HG02852 (cell line): ENCODE results near the gene RASL12.
"Not testable (repeated sequence)": the region's sequence is repeated elsewhere in the genome, so short reads cannot be mapped to it uniquely, and the experiment has no call there.

ENCODE experiments used
- ATAC-seq: cut with Tn5 transposase; IDR thresholded peaks from one replicate; pipeline ENCODE4 v1.9.1; 2021; ENCODE audit warnings: mild to moderate bottlenecking, moderate library complexity; ENCODE audit not compliant: unreplicated experiment

RASL12 gene

DNA sequence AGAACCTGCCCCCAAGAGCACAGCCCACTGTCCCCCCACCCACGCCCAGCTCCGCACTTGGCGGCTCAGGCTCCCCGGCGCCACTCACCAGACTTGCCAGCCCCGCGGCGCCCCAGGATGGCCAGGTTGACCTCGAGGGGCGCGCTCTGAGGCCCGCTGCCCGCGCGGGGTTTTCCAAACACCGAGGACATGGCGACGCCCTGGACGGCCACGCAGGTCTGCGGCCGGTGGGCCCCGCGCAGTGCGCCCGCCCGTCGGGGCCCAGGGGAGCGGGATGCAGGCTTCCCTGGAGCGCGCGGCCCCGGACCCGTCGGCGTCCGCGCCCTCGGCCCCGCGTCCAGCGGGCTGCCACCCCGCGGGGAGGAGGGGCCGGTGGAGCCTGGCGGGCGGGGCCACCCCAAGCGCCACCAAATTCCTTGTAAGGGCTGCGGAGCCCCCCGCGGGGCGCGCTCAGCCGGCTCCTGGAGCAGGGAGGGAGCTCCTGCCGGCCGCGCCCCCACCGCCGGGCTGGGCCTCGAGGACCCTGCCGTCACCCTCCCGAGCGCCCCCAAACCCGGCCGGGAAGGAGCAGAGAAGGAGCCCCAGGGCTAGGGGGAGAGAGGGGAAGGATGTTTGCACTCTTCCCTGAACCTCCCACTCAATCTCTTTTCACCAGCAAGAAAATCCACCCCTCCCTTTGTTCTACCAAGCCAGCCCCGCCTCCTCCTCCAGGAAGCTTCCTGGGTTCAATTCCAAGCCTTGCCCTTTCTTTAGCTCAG is at the start of gene RASL12:
Gene RASL12, minus strand, starts transcription at position 347 of the 758 bp plus-strand sequence. Its CDS starts 156 bp downstream, at position 191.
- ATAC-seq = no peak

DNA sequence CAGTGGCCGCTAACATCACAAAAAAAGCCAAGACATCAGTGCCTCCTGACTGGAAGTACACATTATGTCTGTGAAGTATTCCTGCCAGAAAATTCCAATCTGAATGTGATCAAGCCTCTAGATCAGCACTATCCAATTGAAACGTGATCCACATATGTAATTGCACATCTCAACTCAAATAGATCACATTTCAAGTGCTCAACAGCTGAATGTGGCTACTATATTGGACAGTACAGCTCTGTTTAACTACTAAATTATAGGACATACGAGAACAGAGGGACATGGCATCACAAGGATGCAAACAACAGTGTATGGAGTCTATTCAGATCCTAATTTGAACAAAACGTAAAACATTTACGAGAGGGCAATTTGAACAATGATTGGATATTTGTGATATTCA is 47.8 kb upstream of the RASL12 start:
- ATAC-seq = no peak

DNA sequence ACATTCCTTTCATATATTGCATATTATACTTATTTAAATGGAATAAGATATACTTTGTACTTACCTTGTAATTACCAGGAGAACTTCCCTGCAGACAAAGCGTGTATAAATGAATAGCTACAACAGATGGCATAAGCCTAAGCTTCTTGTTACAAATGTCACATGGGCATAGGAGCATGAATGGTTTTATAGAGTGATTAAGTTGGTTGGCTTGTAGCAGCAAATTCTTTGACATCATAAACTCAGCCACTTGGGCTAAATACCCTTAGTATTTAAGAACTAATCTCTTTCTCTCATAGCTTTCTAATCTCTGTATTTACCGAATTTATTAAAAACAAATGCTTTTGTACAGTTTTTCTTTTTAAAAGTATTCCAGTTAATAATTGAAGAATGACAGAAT is 47.3 kb upstream of the RASL12 start, which contains the start of gene UBAP1L:
Gene UBAP1L, minus strand, starts transcription at position 115 of the 400 bp plus-strand sequence. CDS start 8,985 bp downstream, outside the sequence.
- no peak for ATAC-seq

DNA sequence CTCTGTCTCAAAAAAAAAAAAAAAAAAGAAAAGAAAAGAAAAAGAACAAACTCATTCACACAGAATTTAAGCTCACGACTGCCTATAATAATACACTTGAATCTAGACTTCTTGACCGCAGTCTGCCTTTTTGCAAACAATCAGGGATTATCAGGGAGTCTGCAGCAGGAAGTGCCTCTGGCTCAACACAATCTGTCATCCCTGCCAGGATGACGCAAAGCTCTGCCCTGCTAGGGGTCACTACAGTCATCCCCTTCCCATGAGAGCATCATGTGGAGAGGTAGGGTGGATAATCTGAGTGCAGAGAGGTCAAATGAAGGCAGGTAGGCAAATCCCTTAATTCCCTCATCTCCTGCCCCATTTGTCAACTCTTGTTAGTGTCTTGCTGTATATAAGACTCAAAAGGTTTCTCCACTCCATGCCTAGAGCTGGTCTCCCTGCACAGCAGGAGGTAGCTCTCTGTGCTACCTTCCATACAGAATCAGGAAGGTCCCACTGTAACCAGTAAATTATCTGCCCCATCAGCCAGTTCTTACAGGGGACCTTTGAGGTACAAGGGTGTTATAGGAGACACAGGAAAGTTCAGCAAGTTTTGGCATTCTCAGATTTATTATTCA is 43.0 kb upstream of the RASL12 start:
- no peak for ATAC-seq

GRCh38 chr15:65106011-65106590 is 38.3 kb upstream of the RASL12 start:
- no peak for ATAC-seq

DNA sequence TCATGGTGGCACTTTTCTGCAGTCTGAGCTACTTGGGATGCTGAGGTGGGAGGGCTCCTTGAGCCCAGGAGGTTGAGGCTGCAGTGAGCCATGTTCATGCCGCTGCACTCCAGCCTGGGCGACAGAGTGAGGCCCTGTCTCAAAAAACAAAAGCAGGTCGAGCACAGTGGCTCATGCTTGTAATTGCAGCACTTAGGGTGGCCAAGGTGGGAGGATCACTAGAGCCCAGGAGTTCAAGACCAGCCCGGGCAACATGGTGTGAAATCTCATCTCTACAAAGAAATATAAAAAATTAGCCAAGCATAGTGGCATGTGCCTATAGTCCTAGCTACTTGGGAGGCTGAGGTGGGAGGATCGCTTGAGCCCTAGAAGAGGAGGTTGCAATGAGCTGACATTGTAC is 37.2 kb upstream of the RASL12 start:
- no peak for ATAC-seq

- no peak for ATAC-seq
Measured at GRCh38 chr15:65102912-65103311, 35.1 kb upstream of the RASL12 start.

GRCh38 chr15:65101891-65102708 is 34.3 kb upstream of the RASL12 start:
- ATAC-seq = no peak

DNA sequence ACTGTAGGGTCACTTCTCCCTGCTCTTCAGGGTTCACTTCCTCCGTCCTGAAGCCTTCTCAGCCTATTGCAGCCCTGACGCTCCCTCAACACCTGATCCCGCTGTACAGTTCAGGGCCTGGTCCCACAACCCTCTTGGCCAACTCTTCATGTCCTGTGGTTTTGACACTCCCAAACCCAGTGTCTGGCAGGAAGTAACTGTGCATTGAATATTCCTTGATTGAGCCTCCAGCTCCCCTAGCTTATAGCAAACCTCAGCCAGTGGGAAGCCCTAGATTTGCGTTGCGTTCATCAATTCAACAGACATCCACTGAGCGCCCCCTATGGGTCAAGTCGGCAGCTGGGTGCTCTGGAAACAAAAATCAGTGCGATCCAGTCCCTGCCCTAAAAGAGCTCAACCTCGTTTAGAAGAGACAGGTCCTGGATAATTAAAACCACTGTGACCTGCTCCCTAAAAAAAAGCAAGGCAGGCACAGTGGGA is 33.7 kb upstream of the RASL12 start:
- no peak for ATAC-seq

DNA sequence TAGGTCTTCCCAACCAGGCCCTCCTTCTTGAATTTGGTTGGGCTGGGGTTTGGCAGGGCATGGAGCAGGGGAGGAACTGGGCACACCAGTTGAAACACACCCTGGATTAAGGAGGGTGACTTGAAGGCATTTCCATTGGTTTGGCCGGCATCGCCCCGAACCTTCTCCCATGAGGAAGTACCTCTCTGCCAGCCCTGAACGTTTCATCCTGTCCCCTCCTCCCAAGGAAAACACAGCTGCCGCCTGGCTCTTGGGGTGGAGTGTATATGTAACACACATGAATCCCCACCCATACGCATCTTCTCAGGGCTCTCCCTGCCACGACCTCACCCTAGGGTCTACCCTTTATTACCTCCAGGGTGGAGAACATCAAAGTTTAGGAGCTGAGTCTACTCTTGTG is 32.7 kb upstream of the RASL12 start:
- no peak for ATAC-seq

DNA sequence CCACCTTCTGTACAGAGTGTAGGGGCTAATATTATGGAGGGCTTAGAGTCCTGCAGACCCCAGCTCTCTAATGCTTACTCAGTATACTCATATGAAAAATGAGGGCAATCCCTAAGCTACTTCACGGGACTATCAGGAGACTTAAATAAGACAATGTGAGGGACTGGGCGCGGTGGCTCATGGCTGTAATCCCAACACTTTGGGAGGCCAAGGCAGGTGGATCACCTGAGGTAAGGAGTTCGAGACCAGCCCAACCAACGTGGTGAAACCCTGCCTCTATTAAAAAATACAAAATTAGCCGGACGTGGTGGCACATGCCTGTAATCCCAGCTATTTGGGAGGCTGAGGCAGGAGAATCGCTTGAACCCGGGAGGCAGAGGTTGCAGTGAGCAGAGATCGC is 32.0 kb upstream of the RASL12 start:
- not testable (repeated sequence) for ATAC-seq

DNA sequence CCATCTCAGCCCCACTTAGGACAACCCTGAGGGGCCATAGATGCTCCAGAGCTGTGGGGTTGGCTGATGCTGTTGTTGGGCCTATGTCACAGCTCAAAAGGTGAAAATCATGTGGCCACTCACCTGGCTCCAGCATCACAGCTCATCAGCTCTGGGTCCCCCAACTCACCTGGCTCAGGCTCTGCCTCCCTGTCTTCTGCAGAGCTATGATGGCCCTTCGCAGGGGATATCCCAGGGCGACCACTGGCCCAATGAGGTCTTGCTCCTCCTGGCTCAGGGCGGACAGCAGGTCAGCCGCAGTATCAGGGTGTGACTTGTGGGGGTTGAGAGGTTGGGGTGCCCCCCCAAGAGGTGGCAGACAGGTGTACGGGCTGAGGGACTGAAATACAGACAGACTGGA is 31.5 kb upstream of the RASL12 start:
- no peak for ATAC-seq

DNA sequence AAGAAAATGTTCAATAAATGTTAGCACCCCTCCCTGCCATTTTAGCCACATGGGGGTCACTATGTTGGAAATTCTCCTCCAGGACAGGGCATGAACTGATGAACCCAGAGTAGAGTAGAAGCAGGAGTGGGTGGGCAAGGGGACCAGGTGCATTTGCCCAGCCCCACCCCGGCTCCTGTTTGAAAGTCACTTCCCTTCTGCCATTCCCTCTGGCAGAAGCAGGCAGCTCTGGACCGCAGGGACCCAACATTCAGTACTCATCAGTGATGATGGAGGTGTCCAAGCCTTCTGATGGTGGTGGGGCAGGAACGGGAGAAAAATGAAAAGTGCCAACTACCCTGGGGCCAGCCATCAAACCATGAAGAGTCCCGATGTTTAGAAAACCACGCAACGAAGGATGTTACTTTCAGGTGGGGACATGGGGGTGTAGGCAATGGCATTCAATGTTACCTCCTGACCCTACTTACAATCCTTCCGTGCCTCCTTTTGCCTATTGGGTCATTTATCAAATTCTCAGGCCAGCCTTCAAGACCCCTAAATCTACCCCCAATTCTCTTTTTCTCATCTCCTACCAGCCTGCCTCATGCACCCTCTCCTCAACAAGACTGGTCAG is 30.0 kb upstream of the RASL12 start:
- no peak for ATAC-seq

GRCh38 chr15:65096481-65097385 is 28.9 kb upstream of the RASL12 start:
- no peak for ATAC-seq

GRCh38 chr15:65095747-65096104 is 27.9 kb upstream of the RASL12 start:
- no peak for ATAC-seq

DNA sequence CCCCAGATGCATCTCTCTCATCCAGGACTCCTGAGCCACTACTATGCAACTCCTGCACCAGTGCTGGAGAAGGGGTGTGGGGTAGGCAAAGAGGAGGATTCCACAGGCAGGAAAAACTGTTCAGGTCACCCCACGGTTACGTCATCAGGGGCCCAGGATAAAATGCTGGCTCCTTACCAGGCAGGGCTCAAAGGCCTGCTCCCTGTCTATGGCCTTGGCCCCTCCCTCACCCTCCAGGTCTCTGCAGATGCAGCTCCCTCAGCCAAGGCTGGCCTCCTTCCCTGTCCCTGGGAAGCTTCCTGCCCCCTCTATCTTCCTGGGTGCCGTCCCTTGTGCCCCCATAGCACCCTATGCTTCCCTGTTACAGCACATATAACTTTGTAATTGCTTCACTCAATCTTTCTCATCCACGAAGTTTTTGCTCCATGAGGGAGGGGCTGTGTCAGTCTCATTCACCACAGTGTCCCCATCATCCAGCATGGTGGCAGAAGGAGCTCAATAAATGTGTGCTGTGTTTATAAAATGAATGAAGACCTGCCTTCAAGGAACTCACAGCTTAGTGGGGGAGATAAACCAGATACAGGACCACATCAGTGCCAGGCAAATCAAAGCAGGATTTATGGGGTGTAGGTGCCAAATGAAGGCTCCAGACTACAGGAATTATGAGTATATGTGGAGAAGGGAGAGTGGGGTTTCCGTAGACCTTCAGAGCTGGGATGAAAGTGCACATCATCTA is 27.4 kb upstream of the RASL12 start:
- ATAC-seq = no peak

GRCh38 chr15:65094294-65094995 is 26.7 kb upstream of the RASL12 start:
- no peak for ATAC-seq

- ATAC-seq = not testable (repeated sequence)
Measured at GRCh38 chr15:65093793-65094170, 26.0 kb upstream of the RASL12 start.
